Peyer's patch (tissue), 4 donors: ENCODE results near the gene INTS1. TPM values are rescaled to one million over a fixed set of nuclear protein-coding genes. Genes with fewer than 3 reads are reported as not detected.

Source experiments
- DNase-seq, 3 donors: peaks; one replicate each; pipeline ENCODE4 v3.0.0-alpha.2; 2017 to 2019
- H3K27ac ChIP-seq, 4 donors: fragments of 200-600 bp; sonication (generic); one replicate each; pipeline ENCODE4 v1.5.1; 2016 to 2019
- H3K27me3 ChIP-seq, 2 donors: fragments of 200-600 bp; sonication (generic); one replicate each; pipeline ENCODE4 v1.5.1; 2019
- H3K36me3 ChIP-seq, 3 donors: fragments of 200-600 bp; sonication (generic); one replicate each; pipeline ENCODE4 v1.5.1; 2016 to 2019
- H3K4me1 ChIP-seq, 4 donors: fragments of 200-600 bp; sonication (generic); one replicate each; pipeline ENCODE4 v1.5.1; 2016 to 2019
- H3K4me3 ChIP-seq, 4 donors: fragments of 200-600 bp; sonication (generic); 1 replicate in 3 of 4; 2 replicates in 1 of 4; pipeline ENCODE4 v1.5.1; 2016 to 2019; ENCODE audit warnings: mild to moderate bottlenecking in 1 of 4
- H3K9me3 ChIP-seq, 4 donors: fragments of 200-600 bp; sonication (generic); one replicate each; pipeline ENCODE4 v1.5.1; 2016 to 2019; ENCODE audit warnings: mild to moderate bottlenecking in 1 of 4
- POLR2A ChIP-seq, 2 donors: fragments of 450-650 bp; IDR thresholded peaks; one replicate each; pipeline ENCODE4 v1.5.1; 2017; ENCODE audit warnings: antibody characterized with exemption in 2 of 2, mild to moderate bottlenecking in 2 of 2, moderate library complexity in 2 of 2
- total RNA-seq, 4 donors: library from RNA; depleted of rRNA; stranded (reverse); fragments of >200 nt; gene quantifications; one replicate each; pipeline ENCODE4 v1.1.0, GENCODE V29; 2016
- TF ChIP-seq, protein P1 (sequence below), 6 experiments: fragments of 450-650 bp in 4 of 6; fragments of 200-600 bp in 2 of 6; sonication (generic) in 1 of 6; IDR thresholded peaks; one replicate each; pipeline ENCODE4 v1.5.1; 2017 to 2019; ENCODE audit warnings: antibody characterized with exemption in 6 of 6, mild to moderate bottlenecking in 3 of 6, moderate library complexity in 1 of 6

INTS1 gene
- total RNA-seq, 4 donors from 2014 or later = 84.4 to 192 (median 108) TPM

DNA sequence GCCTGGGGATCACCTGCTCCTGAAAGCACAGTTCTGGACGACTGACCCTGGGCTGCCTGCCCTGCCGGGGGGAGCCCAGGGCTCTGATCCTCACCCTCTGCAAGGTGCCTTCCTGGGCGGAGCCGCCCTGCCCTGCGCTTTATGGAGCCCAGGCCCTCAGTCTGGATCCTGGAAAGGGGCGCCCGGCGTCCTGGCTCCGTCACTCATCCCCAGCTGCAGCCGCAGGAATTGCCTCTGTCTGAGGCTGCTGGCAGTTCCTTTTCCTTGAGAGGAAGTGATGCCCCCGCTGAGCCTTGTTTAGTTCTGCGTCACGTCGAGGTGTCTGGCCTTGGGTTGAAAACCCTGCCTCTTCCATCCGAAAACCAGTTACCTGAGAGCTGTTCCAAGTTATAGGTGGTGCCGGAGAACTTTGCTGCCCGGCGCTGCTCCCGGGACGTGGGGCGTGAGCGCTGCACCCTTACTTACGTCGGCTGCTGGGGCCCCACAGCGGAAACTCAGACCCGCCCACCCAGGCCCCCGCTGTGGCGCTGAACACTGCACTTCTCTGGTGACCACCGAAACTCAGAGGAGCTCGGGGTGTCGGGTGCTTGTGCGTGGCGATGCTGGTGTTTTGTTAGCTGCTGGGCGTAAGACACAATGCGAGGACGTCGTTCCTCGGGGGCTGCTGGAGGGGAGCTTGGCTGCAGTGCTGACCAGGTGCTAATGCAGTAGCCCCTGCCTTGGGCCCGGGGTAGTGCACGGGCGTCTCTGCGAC, 31.7 kb upstream of the INTS1 start:
- H3K27me3 ChIP-seq = no peaks in the 10 kb centered on the region
- H3K9me3 ChIP-seq = no peaks in the 10 kb centered on the region
- H3K4me1 ChIP-seq = peaks cover 0 to 59% (median 18%) of the 10 kb centered on the region in 4 donors
- peaks cover 0 to 35% (median 0%) of the 10 kb centered on the region in 3 donors for H3K36me3 ChIP-seq
- H3K27ac ChIP-seq = peak overlapping the region; percentile 72 to 98 (median 90)
- no peak for TF ChIP-seq POLR2A (IDR thresholded peaks at IDR 0.05)
- TF ChIP-seq, protein P1, sequence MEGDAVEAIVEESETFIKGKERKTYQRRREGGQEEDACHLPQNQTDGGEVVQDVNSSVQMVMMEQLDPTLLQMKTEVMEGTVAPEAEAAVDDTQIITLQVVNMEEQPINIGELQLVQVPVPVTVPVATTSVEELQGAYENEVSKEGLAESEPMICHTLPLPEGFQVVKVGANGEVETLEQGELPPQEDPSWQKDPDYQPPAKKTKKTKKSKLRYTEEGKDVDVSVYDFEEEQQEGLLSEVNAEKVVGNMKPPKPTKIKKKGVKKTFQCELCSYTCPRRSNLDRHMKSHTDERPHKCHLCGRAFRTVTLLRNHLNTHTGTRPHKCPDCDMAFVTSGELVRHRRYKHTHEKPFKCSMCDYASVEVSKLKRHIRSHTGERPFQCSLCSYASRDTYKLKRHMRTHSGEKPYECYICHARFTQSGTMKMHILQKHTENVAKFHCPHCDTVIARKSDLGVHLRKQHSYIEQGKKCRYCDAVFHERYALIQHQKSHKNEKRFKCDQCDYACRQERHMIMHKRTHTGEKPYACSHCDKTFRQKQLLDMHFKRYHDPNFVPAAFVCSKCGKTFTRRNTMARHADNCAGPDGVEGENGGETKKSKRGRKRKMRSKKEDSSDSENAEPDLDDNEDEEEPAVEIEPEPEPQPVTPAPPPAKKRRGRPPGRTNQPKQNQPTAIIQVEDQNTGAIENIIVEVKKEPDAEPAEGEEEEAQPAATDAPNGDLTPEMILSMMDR (IDR thresholded peaks at IDR 0.05) = no peak
- H3K4me3 ChIP-seq = no peak overlapping the region
- no peak for DNase-seq

DNA sequence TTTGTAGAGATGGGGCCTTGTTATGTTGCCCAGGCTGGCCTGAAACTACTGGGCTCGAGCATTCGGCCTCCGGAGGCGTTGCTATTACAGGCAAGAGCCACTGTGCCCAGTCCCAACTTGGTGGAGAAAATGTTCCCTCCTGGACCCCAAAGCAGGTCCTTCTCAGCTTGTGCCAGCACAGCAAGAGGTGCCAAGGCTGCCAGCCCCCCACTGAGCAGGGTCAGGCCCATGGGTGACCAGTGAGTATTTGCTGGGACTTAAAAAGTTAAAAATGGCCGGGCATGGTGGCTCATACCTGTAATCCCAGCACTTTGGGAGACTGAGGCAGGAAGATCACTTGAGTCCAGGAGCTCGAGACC, 30.9 kb upstream of the INTS1 start:
- Histone ChIP-seq H3K4me1 (peaks cover 3 to 59% (median 18%) of the 10 kb centered on the region in 4 donors), H3K4me3 (no peak overlapping the region), H3K27me3 (no peaks in the 10 kb centered on the region), H3K9me3 (no peaks in the 10 kb centered on the region), H3K36me3 (peaks cover 0 to 27% (median 0%) of the 10 kb centered on the region in 3 donors), H3K27ac (peak overlapping the region in 1 of 4 donors; percentile 98)
- TF ChIP-seq, protein P1 (IDR thresholded peaks at IDR 0.05) = no peak
- no peak for TF ChIP-seq POLR2A (IDR thresholded peaks at IDR 0.05)
- DNase-seq = no peak

DNA sequence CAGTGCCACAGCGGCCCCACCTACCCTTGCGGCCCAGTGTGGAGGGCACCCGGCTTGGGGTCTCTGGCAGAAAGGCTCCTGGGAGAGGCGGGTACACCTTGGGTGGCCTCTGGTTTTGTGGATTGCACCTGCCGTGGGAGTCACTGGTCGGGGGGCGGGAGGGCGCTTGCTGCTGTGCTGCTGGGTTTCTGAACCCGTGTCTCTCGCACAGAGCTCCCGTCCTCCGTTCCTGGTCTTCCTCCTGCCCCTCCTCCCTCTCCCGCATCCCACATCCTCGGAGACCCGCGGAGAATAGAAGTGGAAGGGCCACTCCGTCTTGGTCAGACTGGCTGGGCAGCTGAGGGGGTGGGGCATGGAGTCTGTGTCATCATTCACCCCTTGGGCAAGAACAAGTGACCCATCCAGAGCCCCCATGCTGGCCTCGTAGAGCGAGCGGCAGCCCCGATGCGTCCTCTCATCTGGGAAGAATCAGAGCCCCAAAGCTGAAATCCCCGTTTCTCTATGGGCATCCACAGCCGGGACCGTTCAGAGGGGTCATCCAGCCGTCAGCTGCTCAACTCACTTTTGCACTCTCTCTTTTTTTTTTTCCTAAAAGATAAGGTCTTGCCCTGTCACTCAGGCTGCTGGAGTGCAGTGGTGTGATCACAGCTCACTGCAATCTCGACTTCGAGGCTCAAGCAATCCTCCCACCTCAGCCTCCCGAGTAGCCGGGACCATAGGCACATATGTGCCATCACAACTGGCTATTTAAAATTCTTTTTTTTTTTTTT, 30.3 kb upstream of the INTS1 start:
- TF ChIP-seq POLR2A (IDR thresholded peaks at IDR 0.05) = no peak
- TF ChIP-seq, protein P1 (IDR thresholded peaks at IDR 0.05) = no peak
- peaks cover 0 to 21% (median 0%) of the 10 kb centered on the region in 3 donors for H3K36me3 ChIP-seq
- H3K9me3 ChIP-seq = no peaks in the 10 kb centered on the region
- H3K4me3 ChIP-seq = peak overlapping the region in 1 of 4 donors; percentile 80
- H3K27me3 ChIP-seq = no peaks in the 10 kb centered on the region
- no peak for DNase-seq
- peaks cover 4 to 59% (median 18%) of the 10 kb centered on the region in 4 donors for H3K4me1 ChIP-seq
- H3K27ac ChIP-seq = peak overlapping the region; percentile 83 to 99 (median 94)

DNA sequence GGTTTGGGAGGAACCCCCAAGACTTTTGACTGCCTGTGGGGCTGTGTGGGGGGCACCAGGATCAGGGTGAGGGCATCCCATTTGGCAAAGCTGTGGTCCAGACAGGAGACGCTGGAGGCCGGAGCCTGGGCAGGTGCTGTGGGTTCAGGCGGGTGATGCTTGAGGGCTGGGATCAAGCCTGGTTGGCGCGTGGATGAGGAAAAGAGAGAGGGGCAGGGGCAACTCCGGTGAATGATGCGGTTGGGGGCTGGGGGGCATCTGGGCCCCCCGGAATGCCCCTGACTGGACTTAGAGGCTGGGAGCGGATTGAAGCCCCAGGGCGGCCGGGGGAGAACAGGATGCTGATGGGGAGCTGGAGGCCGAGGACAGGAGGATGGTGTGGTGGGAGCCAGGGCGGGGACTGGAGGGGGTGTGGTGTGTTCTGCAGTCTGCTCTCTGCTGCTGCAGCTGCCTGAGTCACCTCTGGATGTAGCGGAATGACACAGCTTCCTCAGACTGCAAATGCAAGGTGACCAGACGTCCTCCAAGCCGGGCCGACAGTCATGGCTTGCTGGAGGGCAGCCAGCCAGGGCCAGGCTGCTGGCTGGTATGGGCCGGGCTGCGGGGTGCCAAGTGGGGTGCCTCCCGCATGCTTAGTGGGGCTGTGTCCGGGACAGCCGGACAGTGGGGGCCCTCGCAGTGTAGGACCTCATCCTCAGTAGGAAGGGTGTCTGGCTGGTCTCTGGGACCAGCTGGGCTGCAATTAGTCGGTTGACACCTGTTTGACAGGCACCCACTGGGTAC, 29.5 kb upstream of the INTS1 start:
- DNase-seq = peak; percentile 33 to 73 (median 69)
- Histone ChIP-seq H3K9me3 (no peaks in the 10 kb centered on the region), H3K36me3 (peaks cover 0 to 14% (median 0%) of the 10 kb centered on the region in 3 donors), H3K27me3 (no peaks in the 10 kb centered on the region), H3K27ac (peak overlapping the region; percentile 83 to 99 (median 94)), H3K4me3 (peak overlapping the region in 2 of 4 donors; percentile 80 to 93), H3K4me1 (peaks cover 4 to 58% (median 18%) of the 10 kb centered on the region in 4 donors)
- no peak for TF ChIP-seq POLR2A (IDR thresholded peaks at IDR 0.05)
- TF ChIP-seq, protein P1 (IDR thresholded peaks at IDR 0.05) = no peak

DNA sequence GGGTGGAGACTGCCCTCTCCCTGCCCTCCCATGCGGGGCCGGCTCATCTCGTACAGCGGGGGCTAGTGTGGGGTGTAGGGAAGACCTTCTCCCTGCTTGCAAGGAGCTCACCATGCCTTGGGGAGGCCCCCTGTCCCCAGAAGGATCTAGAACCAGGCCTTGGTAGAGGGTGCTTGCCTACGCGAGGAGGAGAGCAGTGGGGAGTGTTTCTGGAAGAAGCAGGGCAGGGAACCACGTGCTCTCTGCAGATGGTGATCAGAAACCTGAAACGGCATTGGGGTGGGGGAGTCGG, 29.0 kb upstream of the INTS1 start:
- Histone ChIP-seq H3K4me3 (peak overlapping the region; percentile 61 to 93 (median 77)), H3K4me1 (peaks cover 4 to 53% (median 18%) of the 10 kb centered on the region in 4 donors), H3K36me3 (peaks cover 0 to 14% (median 0%) of the 10 kb centered on the region in 3 donors), H3K27me3 (no peaks in the 10 kb centered on the region), H3K9me3 (no peaks in the 10 kb centered on the region), H3K27ac (peak overlapping the region; percentile 83 to 99 (median 94))
- DNase-seq = no peak
- TF ChIP-seq, protein P1 (IDR thresholded peaks at IDR 0.05) = no peak
- no peak for TF ChIP-seq POLR2A (IDR thresholded peaks at IDR 0.05)
